ENCODE data around the gene PPFIBP1. TPM values are rescaled to one million over a fixed set of nuclear protein-coding genes. Genes with fewer than 3 reads are reported as not detected.

Gene PPFIBP1
- total RNA-seq, 4 donors from 2014 or later, result 15.3 to 52.9 (median 39.8) TPM

GRCh38 chr12:27560126-27560525, 36.1 kb downstream of the PPFIBP1 start:
- intact Hi-C loops (cut with DNase I; ENCODE audit: low total_unique reads) (no loop called here), in situ Hi-C loops (cut with MboI; ENCODE audit: low pct_ligation_motif_present in 1 of 4, low pct_unique_long_range_greater_than_20kb in 1 of 4, low sequenced_read_pairs in 3 of 4) (no loop called here)
- no peaks in the 10 kb centered on the region for H3K36me3 ChIP-seq
- H3K9me3 ChIP-seq, result no peaks in the 10 kb centered on the region
- H3K4me1 ChIP-seq, result peaks cover 0 to 27% (median 0%) of the 10 kb centered on the region in 4 donors
- H3K27ac ChIP-seq, result no peak overlapping the region
- WGBS, 2 donors (ENCODE audit: low coverage in 1 of 2), result 76 to 80% methylated on average over 2 of the region's 2 CpGs
- TF ChIP-seq CTCF (IDR thresholded peaks at IDR 0.05), result no peak
- TF ChIP-seq POLR2A (IDR thresholded peaks at IDR 0.05), result no peak
- no peak for TF ChIP-seq EP300 (IDR thresholded peaks at IDR 0.05; ENCODE audit: low read depth)
- TF ChIP-seq POLR2AphosphoS5 (IDR thresholded peaks at IDR 0.05), result no peak
- no peak for DNase-seq
- no peak overlapping the region for H3K4me3 ChIP-seq
- no peaks in the 10 kb centered on the region for H3K27me3 ChIP-seq

GRCh38 chr12:27561535-27562350, 37.7 kb downstream of the PPFIBP1 start:
- intact Hi-C loops (cut with DNase I; ENCODE audit: low total_unique reads), result no loop called here
- in situ Hi-C loops (cut with MboI; ENCODE audit: low pct_ligation_motif_present in 1 of 4, low pct_unique_long_range_greater_than_20kb in 1 of 4, low sequenced_read_pairs in 3 of 4), result no loop called here
- Histone ChIP-seq H3K27ac (peak overlapping the region in 2 of 4 donors; percentile 5 to 44), H3K9me3 (no peaks in the 10 kb centered on the region), H3K27me3 (no peaks in the 10 kb centered on the region), H3K36me3 (no peaks in the 10 kb centered on the region), H3K4me3 (no peak overlapping the region), H3K4me1 (peaks cover 0 to 11% (median 0%) of the 10 kb centered on the region in 4 donors)
- DNase-seq, result no peak
- no peak for TF ChIP-seq POLR2AphosphoS5 (IDR thresholded peaks at IDR 0.05)
- TF ChIP-seq EP300 (IDR thresholded peaks at IDR 0.05; ENCODE audit: low read depth), result no peak
- no peak for TF ChIP-seq CTCF (IDR thresholded peaks at IDR 0.05)
- no peak for TF ChIP-seq POLR2A (IDR thresholded peaks at IDR 0.05)
- 50 to 64% methylated on average over 6 of the region's 6 CpGs for WGBS, 2 donors (ENCODE audit: low coverage in 1 of 2)

GRCh38 chr12:27564612-27565213, 40.7 kb downstream of the PPFIBP1 start:
- H3K4me1 ChIP-seq, result peaks cover 0 to 6% (median 0%) of the 10 kb centered on the region in 4 donors
- no peak for DNase-seq
- no peak for TF ChIP-seq EP300 (IDR thresholded peaks at IDR 0.05; ENCODE audit: low read depth)
- TF ChIP-seq POLR2A (IDR thresholded peaks at IDR 0.05), result no peak
- TF ChIP-seq POLR2AphosphoS5 (IDR thresholded peaks at IDR 0.05), result no peak
- no peak for TF ChIP-seq CTCF (IDR thresholded peaks at IDR 0.05)
- no peak overlapping the region for H3K27ac ChIP-seq
- no peaks in the 10 kb centered on the region for H3K36me3 ChIP-seq
- H3K9me3 ChIP-seq, result no peaks in the 10 kb centered on the region
- in situ Hi-C loops (cut with MboI; ENCODE audit: low pct_ligation_motif_present in 1 of 4, low pct_unique_long_range_greater_than_20kb in 1 of 4, low sequenced_read_pairs in 3 of 4) (no loop called here), intact Hi-C loops (cut with DNase I; ENCODE audit: low total_unique reads) (no loop called here)
- H3K27me3 ChIP-seq, result no peaks in the 10 kb centered on the region
- WGBS, 2 donors (ENCODE audit: low coverage in 1 of 2), result 83 to 88% methylated on average over 1 to 9 of the region's 9 CpGs
- no peak overlapping the region for H3K4me3 ChIP-seq

DNA sequence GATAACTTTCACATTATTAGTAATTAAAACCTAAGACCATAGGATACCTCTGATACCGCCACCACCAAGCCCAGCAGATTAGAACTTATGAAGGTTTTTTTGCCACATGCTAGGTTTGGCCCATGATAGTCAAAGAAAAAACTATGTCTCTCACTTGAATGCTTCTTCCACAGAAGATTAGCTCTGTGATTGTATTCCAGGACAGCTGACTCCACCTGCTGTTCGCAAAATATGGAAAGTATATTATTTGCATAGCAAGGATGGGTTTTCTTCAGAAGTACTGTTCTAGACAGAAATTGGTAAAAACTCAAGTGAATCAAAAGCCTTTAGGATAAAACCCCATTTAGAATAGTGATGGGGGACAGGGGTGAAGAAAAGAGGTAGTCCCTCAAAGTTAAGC, 42.2 kb downstream of the PPFIBP1 start:
- H3K4me1 ChIP-seq, result peaks cover 0 to 4% (median 0%) of the 10 kb centered on the region in 4 donors
- no peak for TF ChIP-seq POLR2AphosphoS5 (IDR thresholded peaks at IDR 0.05)
- no peak for TF ChIP-seq CTCF (IDR thresholded peaks at IDR 0.05)
- TF ChIP-seq POLR2A (IDR thresholded peaks at IDR 0.05), result no peak
- H3K27ac ChIP-seq, result no peak overlapping the region
- no peak overlapping the region for H3K4me3 ChIP-seq
- no peaks in the 10 kb centered on the region for H3K36me3 ChIP-seq
- H3K9me3 ChIP-seq, result no peaks in the 10 kb centered on the region
- no peak for DNase-seq
- no peaks in the 10 kb centered on the region for H3K27me3 ChIP-seq
- in situ Hi-C loops (cut with MboI; ENCODE audit: low pct_ligation_motif_present in 1 of 4, low pct_unique_long_range_greater_than_20kb in 1 of 4, low sequenced_read_pairs in 3 of 4) (no loop called here), intact Hi-C loops (cut with DNase I; ENCODE audit: low total_unique reads) (no loop called here)
- 80 to 100% methylated on average over 1 to 2 of the region's 2 CpGs for WGBS, 2 donors (ENCODE audit: low coverage in 1 of 2)
